ENCODE results near the gene TMEM150A. TPM values are rescaled to one million over a fixed set of nuclear protein-coding genes. Genes with fewer than 3 reads are reported as not detected.
"Not testable (repeated sequence)": the region's sequence is repeated elsewhere in the genome, so short reads cannot be mapped to it uniquely, and the experiment has no call there.

Gene TMEM150A
- total and polyA plus RNA-seq, 5 donors from 2014 or later, result 4.9 to 11.3 (median 8.4) TPM

GRCh38 chr2:85621338-85621737 lies 18.8 kb upstream of the TMEM150A start:
- H3K4me3 ChIP-seq (ENCODE audit: low read depth, low read length), result no peak overlapping the region
- Mint-ChIP-seq H3K4me1 (peaks cover 0 to 27% (median 15%) of the 10 kb centered on the region in 4 donors), H3K27ac (peak overlapping the region in 1 of 3 donors; percentile 4), H3K27me3 (no peaks in the 10 kb centered on the region), H3K9me3 (no peaks in the 10 kb centered on the region), H3K4me3 (peak overlapping the region in 2 of 4 donors; percentile 12 to 38), H3K36me3 (peaks cover 33% of the 10 kb centered on the region)
- DNase-seq (no peak), ATAC-seq (ENCODE audit: low read depth in 2 of 2) (no peak)
- H3K27me3 ChIP-seq (ENCODE audit: control insufficient read depth, insufficient read depth, low read length), result no peaks in the 10 kb centered on the region
- no peak overlapping the region for H3K27ac ChIP-seq (ENCODE audit: insufficient read depth, low read length, poor library complexity, severe bottlenecking)
- no peaks in the 10 kb centered on the region for H3K9me3 ChIP-seq (ENCODE audit: control insufficient read depth in 2 of 2, low read length in 2 of 2)
- H3K36me3 ChIP-seq (ENCODE audit: control insufficient read depth, insufficient read depth, low read length), result peaks cover 59% of the 10 kb centered on the region
- peaks cover 15% of the 10 kb centered on the region for H3K4me1 ChIP-seq (ENCODE audit: control insufficient read depth, insufficient read depth, low read length, poor library complexity, severe bottlenecking)

- no peaks in the 10 kb centered on the region for H3K27me3 ChIP-seq (ENCODE audit: control insufficient read depth, insufficient read depth, low read length)
- no peak overlapping the region for H3K4me3 ChIP-seq (ENCODE audit: low read depth, low read length)
- peak overlapping the region in 1 of 4 donors; percentile 77 for H3K4me3 Mint-ChIP-seq
- no peaks in the 10 kb centered on the region for H3K27me3 Mint-ChIP-seq
- H3K36me3 ChIP-seq (ENCODE audit: control insufficient read depth, insufficient read depth, low read length), result peaks cover 44% of the 10 kb centered on the region
- no peaks in the 10 kb centered on the region for H3K9me3 ChIP-seq (ENCODE audit: control insufficient read depth in 2 of 2, low read length in 2 of 2)
- H3K4me1 Mint-ChIP-seq, result peaks cover 0 to 34% (median 18%) of the 10 kb centered on the region in 4 donors
- H3K9me3 Mint-ChIP-seq, result no peaks in the 10 kb centered on the region
- peaks cover 15% of the 10 kb centered on the region for H3K4me1 ChIP-seq (ENCODE audit: control insufficient read depth, insufficient read depth, low read length, poor library complexity, severe bottlenecking)
- DNase-seq (no peak), ATAC-seq (ENCODE audit: low read depth in 2 of 2) (no peak)
- H3K27ac Mint-ChIP-seq, result peak overlapping the region in 1 of 3 donors; percentile 32
- peaks cover 23% of the 10 kb centered on the region for H3K36me3 Mint-ChIP-seq
- H3K27ac ChIP-seq (ENCODE audit: insufficient read depth, low read length, poor library complexity, severe bottlenecking), result no peak overlapping the region
These were observed 17.1 kb upstream of the TMEM150A start for GRCh38 chr2:85619617-85620016.

DNA sequence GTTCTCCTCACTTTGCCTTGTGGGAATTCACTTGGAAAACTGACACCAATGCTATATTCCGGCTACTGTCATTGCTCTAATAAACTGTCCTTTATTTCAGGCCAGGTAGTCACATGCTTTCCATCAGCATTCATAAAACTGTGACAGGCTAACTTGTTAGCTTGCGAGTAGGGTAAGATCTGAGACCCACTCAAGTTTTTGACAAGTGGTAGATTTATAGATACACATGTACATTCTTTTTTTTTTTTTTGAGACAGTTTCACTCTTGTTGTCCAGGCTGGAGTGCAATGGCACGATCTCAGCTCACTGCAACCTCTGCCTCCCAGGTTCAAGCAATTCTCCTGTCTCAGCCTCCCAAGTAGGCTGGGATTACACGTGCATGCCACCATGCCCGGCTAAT lies 15.2 kb upstream of the TMEM150A start:
- peaks cover 10% of the 10 kb centered on the region for H3K36me3 Mint-ChIP-seq
- not testable (repeated sequence) for H3K27ac ChIP-seq (ENCODE audit: insufficient read depth, low read length, poor library complexity, severe bottlenecking); ATAC-seq (ENCODE audit: low read depth in 2 of 2); H3K27me3 Mint-ChIP-seq; H3K9me3 ChIP-seq (ENCODE audit: control insufficient read depth in 2 of 2, low read length in 2 of 2); H3K9me3 Mint-ChIP-seq; H3K27me3 ChIP-seq (ENCODE audit: control insufficient read depth, insufficient read depth, low read length); DNase-seq
- Histone ChIP-seq H3K36me3 (ENCODE audit: control insufficient read depth, insufficient read depth, low read length) (peaks cover 31% of the 10 kb centered on the region), H3K4me1 (ENCODE audit: control insufficient read depth, insufficient read depth, low read length, poor library complexity, severe bottlenecking) (peaks cover 16% of the 10 kb centered on the region), H3K4me3 (ENCODE audit: low read depth, low read length) (peak overlapping the region; percentile 76)
- H3K4me3 Mint-ChIP-seq, result peak overlapping the region; percentile 96 to 100 (median 99)
- H3K27ac Mint-ChIP-seq, result peak overlapping the region in 2 of 3 donors; percentile 73 to 93
- peaks cover 4 to 34% (median 17%) of the 10 kb centered on the region in 4 donors for H3K4me1 Mint-ChIP-seq

GRCh38 chr2:85615413-85615728 lies 12.9 kb upstream of the TMEM150A start:
- H3K27ac Mint-ChIP-seq, result peak overlapping the region in 2 of 3 donors; percentile 93 to 96
- no peak for ATAC-seq (ENCODE audit: low read depth in 2 of 2)
- Histone ChIP-seq H3K27me3 (ENCODE audit: control insufficient read depth, insufficient read depth, low read length) (no peaks in the 10 kb centered on the region), H3K27ac (ENCODE audit: insufficient read depth, low read length, poor library complexity, severe bottlenecking) (peak overlapping the region; percentile 82), H3K9me3 (ENCODE audit: control insufficient read depth in 2 of 2, low read length in 2 of 2) (no peaks in the 10 kb centered on the region), H3K4me3 (ENCODE audit: low read depth, low read length) (no peak overlapping the region), H3K4me1 (ENCODE audit: control insufficient read depth, insufficient read depth, low read length, poor library complexity, severe bottlenecking) (peaks cover 30% of the 10 kb centered on the region), H3K36me3 (ENCODE audit: control insufficient read depth, insufficient read depth, low read length) (peaks cover 10% of the 10 kb centered on the region)
- H3K36me3 Mint-ChIP-seq, result peaks cover 4% of the 10 kb centered on the region
- no peaks in the 10 kb centered on the region for H3K27me3 Mint-ChIP-seq
- no peak for DNase-seq
- no peaks in the 10 kb centered on the region for H3K9me3 Mint-ChIP-seq
- peak overlapping the region; percentile 28 to 99 (median 98) for H3K4me3 Mint-ChIP-seq
- peaks cover 4 to 40% (median 21%) of the 10 kb centered on the region in 4 donors for H3K4me1 Mint-ChIP-seq

DNA sequence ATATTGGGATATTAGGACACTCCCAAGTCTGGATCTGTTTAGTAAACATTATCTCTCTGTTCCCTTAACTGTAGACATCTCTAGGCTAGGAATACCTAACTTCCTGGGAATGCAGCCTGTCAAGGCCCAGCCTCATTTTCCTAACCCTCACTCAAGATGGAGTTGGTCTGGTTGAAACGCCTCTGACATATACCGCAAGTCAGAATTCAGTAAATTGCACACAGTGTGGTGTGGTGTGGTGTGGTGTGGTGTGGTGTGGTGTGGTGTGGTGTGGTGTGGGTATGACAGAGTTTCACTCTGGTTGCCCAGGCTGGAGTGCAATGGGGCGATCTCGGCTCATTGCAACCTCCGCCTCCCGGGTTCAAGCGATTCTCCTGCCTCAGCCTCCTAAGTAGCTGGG lies 12.3 kb upstream of the TMEM150A start:
- not testable (repeated sequence) for H3K27ac Mint-ChIP-seq; H3K27me3 Mint-ChIP-seq; DNase-seq; H3K9me3 ChIP-seq (ENCODE audit: control insufficient read depth in 2 of 2, low read length in 2 of 2); H3K9me3 Mint-ChIP-seq; H3K36me3 Mint-ChIP-seq; H3K36me3 ChIP-seq (ENCODE audit: control insufficient read depth, insufficient read depth, low read length); H3K4me3 ChIP-seq (ENCODE audit: low read depth, low read length); H3K27ac ChIP-seq (ENCODE audit: insufficient read depth, low read length, poor library complexity, severe bottlenecking); H3K27me3 ChIP-seq (ENCODE audit: control insufficient read depth, insufficient read depth, low read length); ATAC-seq (ENCODE audit: low read depth in 2 of 2)
- H3K4me1 ChIP-seq (ENCODE audit: control insufficient read depth, insufficient read depth, low read length, poor library complexity, severe bottlenecking), result peaks cover 34% of the 10 kb centered on the region
- Mint-ChIP-seq H3K4me1 (peaks cover 4 to 44% (median 24%) of the 10 kb centered on the region in 4 donors), H3K4me3 (peak overlapping the region in 2 of 4 donors; percentile 99)

GRCh38 chr2:85613717-85614515 lies 11.4 kb upstream of the TMEM150A start:
- Histone ChIP-seq H3K4me3 (ENCODE audit: low read depth, low read length) (no peak overlapping the region), H3K27ac (ENCODE audit: insufficient read depth, low read length, poor library complexity, severe bottlenecking) (no peak overlapping the region), H3K27me3 (ENCODE audit: control insufficient read depth, insufficient read depth, low read length) (no peaks in the 10 kb centered on the region), H3K4me1 (ENCODE audit: control insufficient read depth, insufficient read depth, low read length, poor library complexity, severe bottlenecking) (peaks cover 34% of the 10 kb centered on the region), H3K9me3 (ENCODE audit: control insufficient read depth in 2 of 2, low read length in 2 of 2) (no peaks in the 10 kb centered on the region), H3K36me3 (ENCODE audit: control insufficient read depth, insufficient read depth, low read length) (peaks cover 6% of the 10 kb centered on the region)
- DNase-seq (no peak), ATAC-seq (ENCODE audit: low read depth in 2 of 2) (no peak)
- no peaks in the 10 kb centered on the region for H3K9me3 Mint-ChIP-seq
- H3K27ac Mint-ChIP-seq, result peak overlapping the region in 1 of 3 donors; percentile 49
- H3K4me3 Mint-ChIP-seq, result peak overlapping the region; percentile 15 to 99 (median 52)
- peaks cover 5% of the 10 kb centered on the region for H3K36me3 Mint-ChIP-seq
- H3K4me1 Mint-ChIP-seq, result peaks cover 4 to 48% (median 22%) of the 10 kb centered on the region in 4 donors
- no peaks in the 10 kb centered on the region for H3K27me3 Mint-ChIP-seq

DNA sequence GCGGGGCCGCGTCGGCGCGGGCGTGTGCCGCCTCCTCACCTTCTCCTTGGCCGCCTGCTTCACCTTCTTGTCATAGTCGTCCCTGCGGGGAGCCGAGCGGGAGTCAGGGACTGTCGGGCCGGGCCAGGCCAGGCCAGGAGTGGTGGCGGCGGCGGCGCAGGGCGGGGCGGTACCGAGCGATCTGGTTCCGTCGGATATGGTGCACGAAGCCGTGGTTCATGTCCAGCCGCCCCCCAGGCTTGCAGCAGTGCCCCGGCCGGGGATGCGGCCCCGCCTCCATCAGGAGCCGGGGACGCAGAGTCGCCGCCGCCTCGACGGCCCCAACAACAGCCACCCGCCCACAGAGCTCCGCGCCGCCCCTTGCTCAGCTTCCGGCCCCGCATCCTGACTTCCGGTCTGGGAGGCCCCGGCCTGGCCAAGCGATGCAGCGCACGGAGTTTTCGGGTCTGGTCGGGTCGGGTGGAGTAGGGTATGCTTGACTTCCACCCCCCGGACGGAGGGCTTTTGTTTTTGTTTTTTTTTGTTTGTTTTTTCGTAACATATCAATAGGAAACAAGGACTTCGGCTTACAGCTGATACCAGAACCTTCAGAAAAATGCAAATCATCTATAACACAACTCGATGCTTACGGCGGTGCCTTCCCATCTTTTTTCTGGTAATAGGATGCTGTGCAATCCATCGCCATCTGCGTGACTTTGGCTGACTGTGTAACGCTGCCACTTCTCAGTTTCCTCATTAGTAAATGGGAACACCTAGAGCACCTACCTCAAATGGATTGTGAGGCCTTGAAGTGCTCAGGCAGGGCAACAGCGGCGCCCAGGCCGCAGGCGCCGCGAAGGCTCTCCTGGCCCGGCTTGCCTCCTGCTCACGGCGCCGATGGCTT lies 9.4 kb upstream of the TMEM150A start, which contains the start of gene C2orf68:
Gene C2orf68, minus strand, starts transcription at position 362 of the 883 bp plus-strand sequence. Its CDS starts 82 bp downstream, at position 280.
- Histone ChIP-seq H3K9me3 (ENCODE audit: control insufficient read depth in 2 of 2, low read length in 2 of 2) (no peaks in the 10 kb centered on the region), H3K27ac (ENCODE audit: insufficient read depth, low read length, poor library complexity, severe bottlenecking) (peak within 1 kb of the TSS; percentile 76), H3K4me1 (ENCODE audit: control insufficient read depth, insufficient read depth, low read length, poor library complexity, severe bottlenecking) (peaks cover 22% of the 10 kb centered on the region), H3K4me3 (ENCODE audit: low read depth, low read length) (peak within 1 kb of the TSS; percentile 92), H3K27me3 (ENCODE audit: control insufficient read depth, insufficient read depth, low read length) (no peaks in the 10 kb centered on the region), H3K36me3 (ENCODE audit: control insufficient read depth, insufficient read depth, low read length) (peaks cover 23% of the 10 kb centered on the region)
- Mint-ChIP-seq H3K27ac (peak within 1 kb of the TSS; percentile 93 to 97 (median 95)), H3K4me3 (peak within 1 kb of the TSS; percentile 98 to 99 (median 99)), H3K4me1 (peaks cover 4 to 50% (median 26%) of the 10 kb centered on the region in 4 donors), H3K9me3 (no peaks in the 10 kb centered on the region), H3K36me3 (peaks cover 17% of the 10 kb centered on the region), H3K27me3 (no peaks in the 10 kb centered on the region)
- ATAC-seq (ENCODE audit: low read depth in 2 of 2) (peak; percentile 62 to 71), DNase-seq (peak; percentile 79 to 92 (median 82))

Data from CD4-positive, CD25-positive, alpha-beta regulatory T cell (primary cell).